Parathyroid adenoma (tissue), 2 donors: ENCODE measurements around the gene POU3F1.

Experiments used
- H2AFZ ChIP-seq: fragments of 300-600 bp; sonication (generic); one replicate; pipeline ENCODE4 v1.7.0; 2017; ENCODE audit warnings: antibody characterized with exemption, mild to moderate bottlenecking
- H3K27ac ChIP-seq: fragments of 300-600 bp; sonication (generic); one replicate; pipeline ENCODE4 v1.7.0; 2017
- H3K27me3 ChIP-seq: fragments of 300-600 bp; sonication (generic); one replicate; pipeline ENCODE4 v1.7.0; 2017; ENCODE audit warnings: low read length; ENCODE audit not compliant: control insufficient read depth, insufficient read depth
- H3K36me3 ChIP-seq: fragments of 300-600 bp; sonication (generic); one replicate; pipeline ENCODE4 v1.7.0; 2017; ENCODE audit warnings: low read length; ENCODE audit not compliant: control insufficient read depth, insufficient read depth
- H3K4me1 ChIP-seq: fragments of 300-600 bp; sonication (generic); one replicate; pipeline ENCODE4 v1.7.0; 2017; ENCODE audit warnings: control low read depth
- H3K4me2 ChIP-seq: fragments of 300-600 bp; sonication (generic); one replicate; pipeline ENCODE4 v1.7.0; 2017; ENCODE audit warnings: low read length
- H3K4me3 ChIP-seq: fragments of 300-600 bp; sonication (generic); one replicate; pipeline ENCODE4 v1.7.0; 2017; ENCODE audit warnings: low read depth, low read length
- H3K79me2 ChIP-seq: fragments of 300-600 bp; sonication (generic); one replicate; pipeline ENCODE4 v1.7.0; 2017; ENCODE audit warnings: control low read depth
- H3K9ac ChIP-seq: fragments of 300-600 bp; sonication (generic); one replicate; pipeline ENCODE4 v1.7.0; 2017; ENCODE audit warnings: mild to moderate bottlenecking
- H3K9me3 ChIP-seq: fragments of 300-600 bp; sonication (generic); one replicate; pipeline ENCODE4 v1.7.0; 2017; ENCODE audit warnings: low read length; ENCODE audit not compliant: control insufficient read depth
- TF ChIP-seq, protein P1 (sequence below): fragments of 300-600 bp; sonication (generic); IDR thresholded peaks from one replicate; pipeline ENCODE4 v1.7.0; 2017; ENCODE audit warnings: antibody characterized with exemption, mild to moderate bottlenecking
- donor health status: primary hyperparathyroidism.

POU3F1 gene

GRCh38 chr1:37998913-37999429 is 47.6 kb downstream of the POU3F1 start:
- no peak overlapping the region for H3K9ac ChIP-seq
- H3K4me2 ChIP-seq, result no peak overlapping the region
- TF ChIP-seq, protein P1, sequence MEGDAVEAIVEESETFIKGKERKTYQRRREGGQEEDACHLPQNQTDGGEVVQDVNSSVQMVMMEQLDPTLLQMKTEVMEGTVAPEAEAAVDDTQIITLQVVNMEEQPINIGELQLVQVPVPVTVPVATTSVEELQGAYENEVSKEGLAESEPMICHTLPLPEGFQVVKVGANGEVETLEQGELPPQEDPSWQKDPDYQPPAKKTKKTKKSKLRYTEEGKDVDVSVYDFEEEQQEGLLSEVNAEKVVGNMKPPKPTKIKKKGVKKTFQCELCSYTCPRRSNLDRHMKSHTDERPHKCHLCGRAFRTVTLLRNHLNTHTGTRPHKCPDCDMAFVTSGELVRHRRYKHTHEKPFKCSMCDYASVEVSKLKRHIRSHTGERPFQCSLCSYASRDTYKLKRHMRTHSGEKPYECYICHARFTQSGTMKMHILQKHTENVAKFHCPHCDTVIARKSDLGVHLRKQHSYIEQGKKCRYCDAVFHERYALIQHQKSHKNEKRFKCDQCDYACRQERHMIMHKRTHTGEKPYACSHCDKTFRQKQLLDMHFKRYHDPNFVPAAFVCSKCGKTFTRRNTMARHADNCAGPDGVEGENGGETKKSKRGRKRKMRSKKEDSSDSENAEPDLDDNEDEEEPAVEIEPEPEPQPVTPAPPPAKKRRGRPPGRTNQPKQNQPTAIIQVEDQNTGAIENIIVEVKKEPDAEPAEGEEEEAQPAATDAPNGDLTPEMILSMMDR, result no peak
- no peaks in the 10 kb centered on the region for H3K4me1 ChIP-seq
- no peaks in the 10 kb centered on the region for H3K36me3 ChIP-seq
- H2AFZ ChIP-seq, result no peak overlapping the region
- no peak overlapping the region for H3K4me3 ChIP-seq
- H3K79me2 ChIP-seq, result no peaks in the 10 kb centered on the region
- no peaks in the 10 kb centered on the region for H3K27me3 ChIP-seq
- no peaks in the 10 kb centered on the region for H3K9me3 ChIP-seq
- peak overlapping the region; percentile 72 for H3K27ac ChIP-seq

GRCh38 chr1:37998089-37998808 is 48.3 kb downstream of the POU3F1 start:
- no peak overlapping the region for H3K4me2 ChIP-seq
- H3K9ac ChIP-seq, result no peak overlapping the region
- H3K27me3 ChIP-seq, result no peaks in the 10 kb centered on the region
- TF ChIP-seq, protein P1, result no peak
- no peak overlapping the region for H3K4me3 ChIP-seq
- H3K4me1 ChIP-seq, result no peaks in the 10 kb centered on the region
- H3K9me3 ChIP-seq, result no peaks in the 10 kb centered on the region
- H3K36me3 ChIP-seq, result no peaks in the 10 kb centered on the region
- H3K27ac ChIP-seq, result no peak overlapping the region
- H2AFZ ChIP-seq, result no peak overlapping the region
- H3K79me2 ChIP-seq, result no peaks in the 10 kb centered on the region

GRCh38 chr1:37997256-37998088 is 49.1 kb downstream of the POU3F1 start:
- no peak overlapping the region for H3K4me3 ChIP-seq
- no peaks in the 10 kb centered on the region for H3K36me3 ChIP-seq
- TF ChIP-seq, protein P1, result no peak
- H3K27ac ChIP-seq, result no peak overlapping the region
- no peaks in the 10 kb centered on the region for H3K4me1 ChIP-seq
- no peak overlapping the region for H3K9ac ChIP-seq
- no peak overlapping the region for H2AFZ ChIP-seq
- H3K4me2 ChIP-seq, result no peak overlapping the region
- no peaks in the 10 kb centered on the region for H3K27me3 ChIP-seq
- H3K79me2 ChIP-seq, result no peaks in the 10 kb centered on the region
- H3K9me3 ChIP-seq, result no peaks in the 10 kb centered on the region

GRCh38 chr1:37995751-37996345 is 50.7 kb downstream of the POU3F1 start:
- no peaks in the 10 kb centered on the region for H3K36me3 ChIP-seq
- no peaks in the 10 kb centered on the region for H3K79me2 ChIP-seq
- TF ChIP-seq, protein P1, result no peak
- H2AFZ ChIP-seq, result no peak overlapping the region
- H3K27me3 ChIP-seq, result no peaks in the 10 kb centered on the region
- peak overlapping the region; percentile 24 for H3K4me2 ChIP-seq
- H3K27ac ChIP-seq, result no peak overlapping the region
- no peak overlapping the region for H3K4me3 ChIP-seq
- no peaks in the 10 kb centered on the region for H3K9me3 ChIP-seq
- no peak overlapping the region for H3K9ac ChIP-seq
- no peaks in the 10 kb centered on the region for H3K4me1 ChIP-seq
